Thymus (tissue), 11 donors: ENCODE measurements around the gene TTR. TPM values are rescaled to one million over a fixed set of nuclear protein-coding genes. Genes with fewer than 3 reads are reported as not detected.
A peak's percentile ranks its signal among the peaks of the same experiment; 100 is the strongest.

Experiments used
- DNase-seq, 9 donors: peaks; one replicate each; pipeline ENCODE4 v3.0.0-alpha.2; 2013; ENCODE audit warnings: low spot score in 9 of 9, low read depth in 6 of 9, missing footprints in 1 of 9
- H3K27ac ChIP-seq, 2 donors: one replicate each; pipeline ENCODE4 v1.5.1; 2013; ENCODE audit warnings: control low read depth in 1 of 2, low read depth in 1 of 2, low read length in 1 of 2, mild to moderate bottlenecking in 1 of 2, moderate library complexity in 1 of 2
- H3K27me3 ChIP-seq, 2 donors: one replicate each; pipeline ENCODE4 v1.5.1; 2013; ENCODE audit warnings: low read length in 1 of 2; ENCODE audit not compliant: control insufficient read depth in 2 of 2, insufficient read depth in 1 of 2
- H3K36me3 ChIP-seq, 2 donors: one replicate each; pipeline ENCODE4 v1.5.1; 2013; ENCODE audit warnings: low read length in 1 of 2, mild to moderate bottlenecking in 1 of 2, moderate library complexity in 1 of 2; ENCODE audit not compliant: control insufficient read depth in 2 of 2, insufficient read depth in 2 of 2
- H3K4me1 ChIP-seq, 2 donors: one replicate each; pipeline ENCODE4 v1.5.1; 2013; ENCODE audit warnings: low read length in 2 of 2; ENCODE audit not compliant: control insufficient read depth in 2 of 2, insufficient read depth in 2 of 2
- H3K4me3 ChIP-seq, 2 donors: one replicate each; pipeline ENCODE4 v1.5.1; 2013; ENCODE audit warnings: low read length in 2 of 2, control low read depth in 1 of 2, mild to moderate bottlenecking in 1 of 2
- H3K9me3 ChIP-seq, 2 donors: one replicate each; pipeline ENCODE4 v1.5.1; 2013; ENCODE audit warnings: low read length in 1 of 2, mild to moderate bottlenecking in 1 of 2; ENCODE audit not compliant: control insufficient read depth in 2 of 2, insufficient read depth in 1 of 2
- WGBS: extraction: QIAGEN DNeasy Blood & Tissue Kit; methylation state at CpG from one replicate; pipeline ENCODE4 v1.1.7; 2013; 5-methylcytosine and 5-hydroxymethylcytosine counted together
- polyA plus RNA-seq: library from polyadenylated mRNA; stranded (reverse); fragments of 200-250 nt; gene quantifications from one replicate; pipeline ENCODE4 v1.2.3, GENCODE V29; 2013
- total RNA-seq: library from RNA; stranded (reverse); fragments of 120-200 nt; gene quantifications from one replicate; pipeline ENCODE4 v1.2.4, GENCODE V29; 2013
- donor health status: healthy.

Gene TTR
- total and polyA plus RNA-seq, 2 donors: 1.5 to 8.8 TPM

DNA sequence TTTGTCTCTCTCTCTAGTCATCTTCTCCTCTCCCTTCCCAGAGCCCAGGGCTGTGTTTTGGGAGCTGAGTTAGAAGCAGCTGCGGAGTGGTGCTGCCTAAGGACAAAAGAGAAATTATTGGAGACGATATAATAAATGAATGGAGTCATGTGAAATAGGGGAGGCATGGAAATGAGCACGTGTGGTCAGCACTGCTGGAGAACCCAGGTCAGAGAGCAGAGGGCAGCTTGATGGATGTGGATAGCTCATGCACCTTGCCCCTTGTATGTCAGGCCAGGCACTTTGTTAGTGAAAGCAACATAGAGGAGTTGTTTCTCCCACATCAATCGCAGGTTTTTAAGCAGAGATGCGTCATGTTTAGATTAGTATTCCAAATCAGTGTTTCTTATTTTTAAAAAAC is 15.7 kb downstream of the TTR start:
- Histone ChIP-seq H3K4me1 (no peaks in the 10 kb centered on the region), H3K4me3 (no peak overlapping the region), H3K36me3 (no peaks in the 10 kb centered on the region), H3K9me3 (no peaks in the 10 kb centered on the region), H3K27me3 (no peaks in the 10 kb centered on the region), H3K27ac (no peak overlapping the region)
- DNase-seq: no peak
- 93% methylated on average over 5 of the region's 5 CpGs for WGBS

DNA sequence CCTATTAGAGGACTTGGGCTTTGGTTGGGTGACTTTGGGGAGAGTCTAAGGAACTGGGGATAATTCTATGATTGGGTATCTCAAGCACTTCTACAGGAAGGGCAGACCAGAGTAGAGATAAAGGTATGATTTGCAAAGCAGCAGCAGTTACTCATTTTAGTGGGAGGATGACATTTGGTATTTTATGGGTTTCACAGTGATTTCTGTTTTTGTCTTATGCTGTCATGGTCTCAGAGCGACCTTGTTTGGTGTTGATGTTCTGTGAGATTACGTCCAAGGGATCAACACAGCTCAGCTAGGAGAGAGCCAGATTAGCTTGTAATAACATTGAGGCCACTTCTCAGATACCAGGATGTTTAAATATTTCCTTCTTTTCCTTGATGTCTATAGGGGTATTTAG is 18.2 kb downstream of the TTR start:
- Histone ChIP-seq H3K4me1 (no peaks in the 10 kb centered on the region), H3K9me3 (no peaks in the 10 kb centered on the region), H3K36me3 (no peaks in the 10 kb centered on the region), H3K4me3 (no peak overlapping the region), H3K27me3 (no peaks in the 10 kb centered on the region), H3K27ac (no peak overlapping the region)
- 98% methylated on average over 2 of the region's 2 CpGs for WGBS
- no peak for DNase-seq

DNA sequence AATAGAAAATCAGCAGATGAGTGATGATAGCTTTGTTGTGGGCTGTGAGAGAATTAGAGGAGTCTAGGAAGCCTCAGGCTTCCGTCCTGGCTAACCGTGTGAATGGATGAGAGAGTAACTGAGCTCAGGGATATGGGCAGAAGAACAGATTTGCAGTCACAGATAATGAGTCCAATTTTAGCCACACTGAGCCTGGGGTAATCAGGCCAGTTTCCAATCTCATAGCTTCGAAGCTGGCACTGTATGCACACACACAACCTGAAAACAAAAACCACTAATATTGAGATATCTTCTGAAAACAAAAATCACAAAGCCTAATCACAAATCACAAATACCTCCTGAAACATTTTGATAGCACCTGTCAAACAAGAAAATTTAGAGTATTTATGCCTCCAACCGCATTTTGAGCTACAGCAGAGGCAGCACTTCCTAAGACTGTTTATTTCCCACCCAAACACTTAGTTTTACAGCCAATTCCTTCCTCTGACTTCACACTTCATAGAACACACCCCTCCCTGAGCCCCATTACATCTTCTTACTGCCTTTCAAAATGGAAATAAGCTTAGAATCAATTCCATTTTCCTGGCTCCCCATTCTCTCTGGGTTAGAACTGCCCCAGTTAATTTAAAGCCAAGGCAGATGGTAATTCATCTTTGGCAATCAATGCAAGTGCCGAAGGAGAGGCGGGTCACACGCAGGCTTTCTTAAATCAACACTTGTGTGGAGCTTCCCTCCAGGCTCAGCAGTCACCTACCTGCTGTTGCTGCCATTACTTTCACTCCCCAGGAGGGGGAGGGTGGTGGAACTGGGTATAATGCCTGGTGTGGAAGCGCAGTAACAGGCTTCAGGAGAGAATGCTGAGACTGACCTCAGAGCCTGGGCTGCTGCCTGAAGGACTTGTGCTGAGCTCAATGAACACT is 18.9 kb downstream of the TTR start:
- 84% methylated on average over 8 of the region's 8 CpGs for WGBS

DNA sequence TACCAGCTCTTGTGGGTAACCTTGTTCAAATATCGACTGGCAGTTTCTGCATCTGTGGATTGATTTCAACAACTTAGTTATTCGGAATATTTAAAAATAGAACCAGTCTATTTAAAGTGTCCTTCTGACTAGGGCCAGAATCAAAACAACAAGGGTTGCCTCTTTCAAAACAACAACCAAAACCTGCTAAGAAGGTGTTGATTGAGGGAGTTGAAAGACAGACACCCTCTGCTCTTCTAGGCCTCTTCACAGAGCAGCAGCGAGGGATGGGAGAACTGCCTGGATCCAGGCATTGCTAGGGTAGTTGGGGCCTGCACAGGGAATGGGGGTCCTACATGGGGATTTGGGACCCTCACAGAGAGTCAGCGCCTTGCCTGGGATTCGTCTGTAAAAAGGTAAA is 19.8 kb downstream of the TTR start:
- no peaks in the 10 kb centered on the region for H3K9me3 ChIP-seq
- no peak overlapping the region for H3K4me3 ChIP-seq
- H3K27ac ChIP-seq: no peak overlapping the region
- DNase-seq: no peak
- H3K4me1 ChIP-seq: no peaks in the 10 kb centered on the region
- no peaks in the 10 kb centered on the region for H3K27me3 ChIP-seq
- WGBS: 97% methylated on average over 5 of the region's 5 CpGs
- H3K36me3 ChIP-seq: no peaks in the 10 kb centered on the region

More for the DNA sequence above, 18.9 kb downstream of the TTR start:
- peak in 3 of 9 donors; percentile 6 to 30 (median 13) for DNase-seq
- no peaks in the 10 kb centered on the region for H3K4me1 ChIP-seq
- H3K27me3 ChIP-seq: no peaks in the 10 kb centered on the region
- no peaks in the 10 kb centered on the region for H3K36me3 ChIP-seq
- H3K27ac ChIP-seq: no peak overlapping the region
- no peak overlapping the region for H3K4me3 ChIP-seq
- no peaks in the 10 kb centered on the region for H3K9me3 ChIP-seq

DNA sequence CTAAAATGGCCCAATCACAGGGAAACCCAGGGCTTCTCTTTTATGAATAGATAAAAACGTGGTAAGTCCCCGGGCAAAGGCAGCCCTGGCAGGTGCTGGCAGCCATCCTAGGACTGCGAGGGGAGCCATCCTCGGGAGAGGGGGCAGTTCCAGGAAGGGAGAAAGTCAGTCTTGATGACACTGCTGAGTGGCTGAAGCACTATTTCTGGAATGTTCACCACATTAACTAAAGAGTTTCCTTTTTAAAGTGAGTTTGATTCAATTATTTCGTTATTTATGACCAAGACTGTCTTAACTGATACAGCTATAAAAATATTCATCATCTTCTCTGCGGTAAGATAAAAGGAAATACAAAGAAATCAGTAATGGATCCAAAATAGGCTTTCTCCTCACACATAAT is 20.4 kb downstream of the TTR start:
- Histone ChIP-seq H3K27ac (no peak overlapping the region), H3K27me3 (no peaks in the 10 kb centered on the region), H3K9me3 (no peaks in the 10 kb centered on the region), H3K36me3 (no peaks in the 10 kb centered on the region), H3K4me1 (no peaks in the 10 kb centered on the region), H3K4me3 (no peak overlapping the region)
- no peak for DNase-seq
- WGBS: 93% methylated on average over 6 of the region's 6 CpGs

DNA sequence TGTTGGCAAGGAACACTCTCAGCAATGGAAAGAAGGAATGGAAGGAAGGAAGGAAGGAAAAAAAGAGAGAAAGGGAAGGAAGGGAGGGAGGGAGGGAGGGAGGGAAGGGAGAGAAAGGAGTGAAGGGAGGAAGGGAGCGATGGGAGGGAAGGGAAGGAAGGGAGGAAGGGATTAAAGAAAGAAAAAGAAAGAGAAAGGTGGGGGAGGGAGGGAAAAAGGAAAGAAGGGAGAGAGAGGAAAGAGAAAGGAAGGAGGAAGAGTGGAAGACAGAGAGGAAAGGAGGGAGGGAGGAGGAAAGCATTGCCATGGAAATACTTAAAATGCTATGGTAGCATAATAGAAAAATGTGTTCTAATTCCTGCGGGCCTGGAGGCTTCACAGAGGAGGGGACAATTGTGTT is 22.4 kb downstream of the TTR start:
- Histone ChIP-seq H3K27me3 (no peaks in the 10 kb centered on the region), H3K4me3 (no peak overlapping the region)

DNA sequence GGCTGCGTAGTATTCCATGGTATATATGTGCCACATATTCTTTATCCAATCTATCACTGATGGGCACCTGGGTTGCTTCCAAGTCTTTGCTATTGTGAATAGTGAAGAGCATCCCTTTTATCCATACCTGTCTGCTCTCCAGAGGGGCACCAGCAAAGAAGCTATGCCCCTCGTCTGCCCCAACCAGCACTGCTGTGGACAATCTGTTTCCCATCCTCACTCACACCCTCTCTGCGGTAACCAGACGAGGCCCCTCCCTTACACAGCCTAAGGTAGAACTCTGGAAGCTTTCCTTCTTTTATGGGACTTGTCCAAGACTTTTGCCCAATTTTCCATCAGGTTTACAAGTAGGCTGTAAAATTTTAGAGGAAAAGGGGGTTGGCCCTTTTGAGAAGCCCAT is 24.9 kb downstream of the TTR start:
- H3K9me3 ChIP-seq: no peaks in the 10 kb centered on the region
- H3K27ac ChIP-seq: no peak overlapping the region
- no peaks in the 10 kb centered on the region for H3K27me3 ChIP-seq
- no peak for DNase-seq
- H3K4me1 ChIP-seq: no peaks in the 10 kb centered on the region
- H3K4me3 ChIP-seq: no peak overlapping the region
- no peaks in the 10 kb centered on the region for H3K36me3 ChIP-seq
- WGBS: 97% methylated on average over 4 of the region's 4 CpGs

More for the DNA sequence above, 22.4 kb downstream of the TTR start:
- WGBS: 96% methylated on average over 2 of the region's 2 CpGs
- H3K9me3 ChIP-seq: no peaks in the 10 kb centered on the region
- no peaks in the 10 kb centered on the region for H3K36me3 ChIP-seq
- no peak overlapping the region for H3K27ac ChIP-seq
- DNase-seq: no peak
- no peaks in the 10 kb centered on the region for H3K4me1 ChIP-seq

DNA sequence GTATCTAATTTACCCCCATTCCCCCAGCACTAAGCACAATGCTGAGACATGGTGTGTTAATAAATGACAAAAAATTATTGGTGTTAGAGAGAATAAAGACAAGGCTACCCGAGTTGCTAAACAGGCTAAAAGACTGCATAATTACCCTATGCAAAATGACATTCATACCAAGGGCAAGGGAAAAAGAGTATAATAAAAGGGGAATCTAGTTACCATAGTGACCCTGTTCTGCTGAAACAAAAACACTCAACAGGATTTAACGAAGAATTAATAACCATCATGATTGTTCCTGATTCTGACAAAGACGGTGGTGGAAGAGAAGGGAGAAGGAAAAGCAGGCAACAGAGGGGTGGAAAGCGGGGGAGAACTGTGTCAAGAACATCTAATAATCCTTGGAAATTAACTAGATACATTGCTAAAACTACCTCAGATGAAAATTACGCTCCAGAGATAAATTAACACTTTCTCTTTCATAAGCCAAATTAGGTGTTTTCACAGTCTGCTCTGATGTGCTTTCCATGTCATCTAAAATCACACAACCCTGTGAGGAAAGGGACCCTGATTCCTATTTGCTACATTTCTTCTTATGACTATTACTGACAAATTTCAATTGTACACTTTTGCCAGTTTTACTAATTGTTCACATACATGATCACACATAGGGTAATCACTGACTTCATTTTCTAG is 25.5 kb downstream of the TTR start:
- 79% methylated on average over 5 of the region's 5 CpGs for WGBS
- H3K36me3 ChIP-seq: no peaks in the 10 kb centered on the region
- H3K4me3 ChIP-seq: no peak overlapping the region
- H3K4me1 ChIP-seq: no peaks in the 10 kb centered on the region
- H3K27me3 ChIP-seq: no peaks in the 10 kb centered on the region
- H3K9me3 ChIP-seq: no peaks in the 10 kb centered on the region
- DNase-seq: no peak
- H3K27ac ChIP-seq: no peak overlapping the region

DNA sequence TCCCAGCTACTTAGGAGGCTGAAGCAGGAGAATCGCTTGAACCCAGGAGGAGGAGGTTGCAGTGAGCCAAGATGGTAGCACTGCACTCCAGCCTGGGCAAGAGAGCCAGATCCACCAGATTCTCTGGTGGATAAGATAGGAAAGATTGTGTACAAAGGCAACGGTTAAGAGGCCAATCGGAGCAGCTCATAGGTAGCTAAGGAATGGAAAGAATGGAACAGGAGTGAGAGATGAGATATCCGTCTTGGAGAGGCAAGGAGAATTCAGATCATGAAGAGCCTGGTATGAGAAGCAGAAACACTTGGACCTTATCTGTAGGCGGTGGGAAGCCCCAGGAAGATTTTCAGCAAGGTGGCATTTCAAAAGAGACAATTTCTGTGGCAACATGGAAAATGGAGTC is 27.1 kb downstream of the TTR start:
- DNase-seq: no peak
- WGBS: 98% methylated on average over 5 of the region's 5 CpGs
- Histone ChIP-seq H3K4me3 (no peak overlapping the region), H3K4me1 (no peaks in the 10 kb centered on the region), H3K27ac (no peak overlapping the region), H3K27me3 (no peaks in the 10 kb centered on the region), H3K9me3 (no peaks in the 10 kb centered on the region), H3K36me3 (no peaks in the 10 kb centered on the region)
